Measurements from ENCODE around the gene TMPRSS4. TPM values are rescaled to one million over a fixed set of nuclear protein-coding genes. Genes with fewer than 3 reads are reported as not detected.

TMPRSS4 gene
- total and polyA plus RNA-seq, 3 donors from 2014 or later = 1.2 to 4.3 (median 1.3) TPM

- Histone ChIP-seq H3K9me3 (no peaks in the 10 kb centered on the region), H3K27ac (no peak overlapping the region), H3K36me3 (ENCODE audit: low read depth, missing control alignments) (no peaks in the 10 kb centered on the region), H3K27me3 (no peaks in the 10 kb centered on the region), H3K4me3 (no peak overlapping the region), H3K4me1 (no peaks in the 10 kb centered on the region)
- 95 to 99% methylated on average over 6 of the region's 6 CpGs for WGBS, 2 donors
- no peak for DNase-seq
- intact Hi-C loops (cut with DNase I; ENCODE audit: low total_unique reads) = no loop called here
- TF ChIP-seq CTCF (IDR thresholded peaks at IDR 0.05) (no peak), POLR2A (IDR thresholded peaks at IDR 0.05) (no peak)
Measured at GRCh38 chr11:118104491-118104890, 27.6 kb downstream of the TMPRSS4 start.

- no peaks in the 10 kb centered on the region for H3K36me3 ChIP-seq (ENCODE audit: low read depth, missing control alignments)
- no peaks in the 10 kb centered on the region for H3K4me1 ChIP-seq
- no peak for TF ChIP-seq CTCF (IDR thresholded peaks at IDR 0.05)
- no peak for TF ChIP-seq POLR2A (IDR thresholded peaks at IDR 0.05)
- no peaks in the 10 kb centered on the region for H3K27me3 ChIP-seq
- no peak overlapping the region for H3K4me3 ChIP-seq
- H3K9me3 ChIP-seq = no peaks in the 10 kb centered on the region
- WGBS, 2 donors = 67 to 85% methylated on average over 4 of the region's 4 CpGs
- intact Hi-C loops (cut with DNase I; ENCODE audit: low total_unique reads) = no loop called here
- no peak for DNase-seq
- no peak overlapping the region for H3K27ac ChIP-seq
Measured at GRCh38 chr11:118105657-118106305, 28.9 kb downstream of the TMPRSS4 start.

GRCh38 chr11:118106789-118107335, 30.0 kb downstream of the TMPRSS4 start:
- Histone ChIP-seq H3K27me3 (no peaks in the 10 kb centered on the region), H3K4me3 (no peak overlapping the region), H3K9me3 (no peaks in the 10 kb centered on the region), H3K36me3 (ENCODE audit: low read depth, missing control alignments) (no peaks in the 10 kb centered on the region), H3K27ac (no peak overlapping the region), H3K4me1 (no peaks in the 10 kb centered on the region)
- no peak for DNase-seq
- TF ChIP-seq POLR2A (IDR thresholded peaks at IDR 0.05) (no peak), CTCF (IDR thresholded peaks at IDR 0.05) (no peak)
- intact Hi-C loops (cut with DNase I; ENCODE audit: low total_unique reads) = no loop called here
- 87 to 88% methylated on average over 2 of the region's 2 CpGs for WGBS, 2 donors

- Histone ChIP-seq H3K4me1 (no peaks in the 10 kb centered on the region), H3K27ac (no peak overlapping the region), H3K9me3 (no peaks in the 10 kb centered on the region), H3K27me3 (no peaks in the 10 kb centered on the region), H3K4me3 (no peak overlapping the region), H3K36me3 (ENCODE audit: low read depth, missing control alignments) (no peaks in the 10 kb centered on the region)
- DNase-seq = no peak
- 82 to 83% methylated on average over 5 of the region's 5 CpGs for WGBS, 2 donors
- TF ChIP-seq POLR2A (IDR thresholded peaks at IDR 0.05) (no peak), CTCF (IDR thresholded peaks at IDR 0.05) (no peak)
- intact Hi-C loops (cut with DNase I; ENCODE audit: low total_unique reads) = loop anchor here (2.0 kb wide), 1 partner anchor 20 kb away; no protein-coding TSS in a partner anchor
Measured at GRCh38 chr11:118108513-118108912, 31.6 kb downstream of the TMPRSS4 start.

GRCh38 chr11:118109231-118109630, 32.4 kb downstream of the TMPRSS4 start:
- DNase-seq = no peak
- Histone ChIP-seq H3K4me1 (no peaks in the 10 kb centered on the region), H3K27me3 (no peaks in the 10 kb centered on the region), H3K9me3 (no peaks in the 10 kb centered on the region), H3K27ac (no peak overlapping the region), H3K4me3 (no peak overlapping the region), H3K36me3 (ENCODE audit: low read depth, missing control alignments) (no peaks in the 10 kb centered on the region)
- WGBS, 2 donors = 85 to 87% methylated on average over 2 of the region's 2 CpGs
- TF ChIP-seq CTCF (IDR thresholded peaks at IDR 0.05) = no peak
- intact Hi-C loops (cut with DNase I; ENCODE audit: low total_unique reads) = loop anchor here (2.0 kb wide), 1 partner anchor 20 kb away; no protein-coding TSS in a partner anchor

Data from testis (tissue), 3 donors.